ENCODE measurements around the gene DDX3X. TPM values are rescaled to one million over a fixed set of nuclear protein-coding genes. Genes with fewer than 3 reads are reported as not detected.
"Not testable (repeated sequence)": the region's sequence is repeated elsewhere in the genome, so short reads cannot be mapped to it uniquely, and the experiment has no call there.

Gene DDX3X
- 116 and 181 TPM in 2 replicates for total RNA-seq (2014; rRNA removed; shearing (Covaris generic))

DNA sequence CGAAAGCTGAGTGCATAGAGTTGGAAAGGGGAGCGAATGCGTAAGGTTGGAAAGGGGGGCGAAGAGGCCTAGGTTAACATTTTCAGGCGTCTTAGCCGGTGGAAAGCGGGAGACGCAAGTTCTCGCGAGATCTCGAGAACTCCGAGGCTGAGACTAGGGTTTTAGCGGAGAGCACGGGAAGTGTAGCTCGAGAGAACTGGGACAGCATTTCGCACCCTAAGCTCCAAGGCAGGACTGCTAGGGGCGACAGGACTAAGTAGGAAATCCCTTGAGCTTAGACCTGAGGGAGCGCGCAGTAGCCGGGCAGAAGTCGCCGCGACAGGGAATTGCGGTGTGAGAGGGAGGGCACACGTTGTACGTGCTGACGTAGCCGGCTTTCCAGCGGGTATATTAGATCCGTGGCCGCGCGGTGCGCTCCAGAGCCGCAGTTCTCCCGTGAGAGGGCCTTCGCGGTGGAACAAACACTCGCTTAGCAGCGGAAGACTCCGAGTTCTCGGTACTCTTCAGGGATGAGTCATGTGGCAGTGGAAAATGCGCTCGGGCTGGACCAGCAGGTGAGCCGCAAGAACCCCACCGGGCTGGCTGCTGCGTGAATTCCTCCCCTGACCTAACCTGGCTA is at the start of gene DDX3X:
Gene DDX3X (plus strand): TSS at position 419 of the 619 bp plus-strand sequence. CDS start 91 bp downstream, at position 510.
- peak; percentile 82 for DNase-seq (ENCODE audit: low spot score)

DNA sequence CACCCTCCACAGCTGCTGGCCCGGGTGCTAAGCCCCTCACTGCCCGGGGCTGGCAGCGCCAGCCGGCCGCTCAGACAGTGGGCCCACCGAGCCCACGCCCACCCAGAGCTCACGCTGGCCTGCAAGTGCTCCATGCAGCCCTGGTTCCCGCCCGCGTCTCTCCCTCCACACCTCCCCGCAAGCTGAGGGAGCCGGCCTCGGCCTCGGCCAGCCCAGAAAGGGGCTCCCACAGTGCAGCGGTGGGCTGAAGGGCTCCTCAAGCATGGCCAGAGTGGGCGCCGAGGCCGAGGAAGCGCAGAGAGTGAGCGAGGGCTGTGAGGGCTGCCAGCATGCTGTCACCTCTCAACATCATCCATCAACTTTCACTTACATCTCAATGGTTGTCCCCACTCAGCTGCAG is 48.0 kb upstream of the DDX3X start:
- not testable (repeated sequence) for DNase-seq (ENCODE audit: low spot score)

DNA sequence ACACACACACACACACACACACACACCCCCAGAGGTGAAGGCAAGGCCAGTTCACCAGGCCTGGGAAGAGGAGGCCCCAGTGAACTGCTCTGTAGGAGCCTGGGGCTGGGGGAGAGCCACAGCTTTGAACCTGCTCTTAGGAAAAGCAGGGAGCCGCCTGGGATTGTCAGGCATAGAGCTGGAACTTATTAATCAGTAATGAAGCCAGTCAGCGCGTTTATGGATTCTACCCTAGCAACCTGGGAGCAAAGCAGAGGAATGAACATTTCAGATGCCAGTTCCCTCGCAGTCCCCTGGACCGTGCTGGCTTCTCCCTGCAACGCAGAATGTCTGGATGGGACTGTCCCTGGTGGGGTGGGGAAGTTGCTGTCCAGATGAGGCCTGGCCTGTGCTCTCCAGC is 45.3 kb upstream of the DDX3X start:
- DNase-seq (ENCODE audit: low spot score): no peak

DNA sequence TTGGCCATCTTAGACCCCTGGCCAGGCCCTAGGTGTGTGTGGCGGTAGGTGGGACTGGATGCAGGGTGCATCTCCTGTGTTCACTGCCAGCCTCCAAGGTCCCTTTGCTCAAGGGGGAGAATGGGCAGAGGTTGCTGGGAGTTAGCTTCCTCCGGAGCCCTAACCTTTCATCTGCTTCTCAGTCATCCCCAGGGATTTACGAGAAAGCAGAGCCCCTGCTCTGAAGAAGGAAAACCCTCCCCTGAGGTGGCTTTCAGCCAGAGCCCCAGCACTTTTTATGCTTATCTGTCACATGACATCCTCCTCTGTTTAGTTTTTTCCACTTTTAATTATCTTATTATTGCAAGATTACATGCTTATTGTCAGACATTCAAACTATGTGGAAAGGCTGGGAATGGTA is 44.9 kb upstream of the DDX3X start:
- no peak for DNase-seq (ENCODE audit: low spot score)

DNA sequence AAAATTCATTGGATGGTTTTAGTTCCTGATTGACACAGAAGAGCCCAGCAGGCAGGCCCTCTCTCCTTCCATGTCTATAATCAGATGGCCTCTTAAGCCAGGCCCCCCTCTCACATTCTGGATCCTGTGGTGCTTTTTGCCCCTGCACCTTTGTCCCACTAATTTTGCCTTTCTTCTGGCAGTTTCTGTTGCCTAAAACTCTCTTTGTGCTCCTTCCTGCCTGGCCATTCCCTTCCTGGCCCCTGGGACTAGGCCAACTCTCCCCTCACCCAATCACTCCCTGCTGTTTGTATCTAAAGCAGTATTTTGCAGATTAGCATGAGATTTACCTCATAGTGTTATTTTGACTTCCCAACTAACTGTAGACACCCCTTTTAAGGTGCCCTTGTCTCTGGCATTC is 42.7 kb upstream of the DDX3X start:
- DNase-seq (ENCODE audit: low spot score): no peak

GRCh38 chrX:41293269-41293668 is 40.7 kb upstream of the DDX3X start:
- DNase-seq (ENCODE audit: low spot score): no peak

GRCh38 chrX:41300758-41301437 is 33.1 kb upstream of the DDX3X start:
- DNase-seq (ENCODE audit: low spot score): no peak

DNA sequence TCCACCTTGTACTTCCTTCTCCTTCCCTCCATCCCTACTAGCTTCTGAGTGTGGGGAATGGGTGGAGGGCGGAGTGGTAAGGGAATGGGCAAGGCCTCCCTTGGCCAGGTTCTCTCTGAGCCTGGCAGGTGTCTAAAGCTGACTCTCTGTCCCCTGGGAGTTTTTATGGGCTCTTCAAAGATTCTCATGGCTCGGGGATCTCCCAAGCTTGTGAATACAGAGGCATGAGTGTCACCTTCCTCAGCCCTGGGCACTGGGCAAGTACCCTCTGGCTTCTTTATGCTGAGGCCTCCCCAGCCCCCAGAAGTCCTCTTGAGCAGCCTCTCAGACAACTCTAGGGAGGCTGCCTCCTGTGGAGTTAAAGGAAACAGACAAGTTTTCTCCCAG is 32.5 kb upstream of the DDX3X start:
- DNase-seq (ENCODE audit: low spot score): no peak

DNA sequence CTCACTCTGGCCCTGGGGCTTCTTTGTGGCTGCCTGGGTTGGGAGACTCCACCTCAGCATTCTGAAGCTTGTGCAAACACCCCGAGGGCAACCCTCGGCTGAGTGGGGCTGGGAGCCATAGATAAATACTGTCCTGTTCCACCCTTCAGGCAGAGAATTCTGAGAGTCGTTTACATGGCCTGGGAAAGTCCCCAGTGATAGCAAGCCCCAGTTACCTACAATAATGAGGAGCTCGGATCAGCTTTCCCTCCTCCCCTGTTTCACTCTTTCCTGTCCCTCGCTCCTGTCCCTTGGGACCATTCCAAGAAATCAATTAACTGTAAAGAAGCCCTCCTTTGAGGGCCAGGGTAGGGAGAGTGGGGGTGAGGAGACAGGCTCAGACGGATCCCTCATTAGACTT is 31.6 kb upstream of the DDX3X start:
- no peak for DNase-seq (ENCODE audit: low spot score)

DNA sequence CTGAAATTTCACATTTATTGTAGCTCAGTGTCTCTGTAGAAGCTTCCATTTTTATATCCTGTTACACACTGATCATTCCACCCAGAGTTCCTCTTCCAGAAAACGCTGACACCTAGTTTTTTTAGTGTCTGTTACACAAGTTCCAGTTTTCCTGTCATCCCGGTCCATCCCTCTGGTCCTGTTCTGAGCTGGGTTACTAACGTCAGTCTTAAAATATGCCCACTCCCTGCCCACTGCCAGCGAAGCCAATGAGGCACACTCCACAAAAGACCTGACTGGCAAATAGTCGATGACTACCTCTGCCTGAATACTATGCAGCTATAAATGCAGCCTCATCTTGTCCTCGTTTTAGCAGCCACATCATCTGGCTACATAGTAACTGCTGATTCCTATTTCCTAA is 30.9 kb upstream of the DDX3X start:
- DNase-seq (ENCODE audit: low spot score): no peak

DNA sequence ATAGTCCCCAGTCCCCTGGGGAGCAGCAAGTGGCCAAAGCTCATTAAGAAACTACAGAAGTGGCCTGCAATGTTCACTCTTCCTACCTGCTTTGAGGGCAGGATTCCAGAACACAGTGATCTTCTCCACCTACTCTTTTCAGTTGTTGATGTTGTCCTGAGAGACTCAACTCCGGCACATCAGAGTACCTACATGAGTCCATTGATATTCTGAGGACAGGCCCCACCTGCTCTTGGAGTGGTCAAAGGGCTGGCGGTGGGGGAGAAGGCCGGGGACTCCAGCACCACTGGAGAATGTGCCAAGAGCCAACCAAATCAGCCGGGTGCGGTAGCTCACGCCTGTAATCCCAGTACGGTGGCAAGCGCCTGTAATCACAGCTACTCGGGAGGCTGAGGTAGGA is 29.8 kb upstream of the DDX3X start:
- no peak for DNase-seq (ENCODE audit: low spot score)

GRCh38 chrX:41308884-41309647 is 24.9 kb upstream of the DDX3X start:
- DNase-seq (ENCODE audit: low spot score): no peak

DNA sequence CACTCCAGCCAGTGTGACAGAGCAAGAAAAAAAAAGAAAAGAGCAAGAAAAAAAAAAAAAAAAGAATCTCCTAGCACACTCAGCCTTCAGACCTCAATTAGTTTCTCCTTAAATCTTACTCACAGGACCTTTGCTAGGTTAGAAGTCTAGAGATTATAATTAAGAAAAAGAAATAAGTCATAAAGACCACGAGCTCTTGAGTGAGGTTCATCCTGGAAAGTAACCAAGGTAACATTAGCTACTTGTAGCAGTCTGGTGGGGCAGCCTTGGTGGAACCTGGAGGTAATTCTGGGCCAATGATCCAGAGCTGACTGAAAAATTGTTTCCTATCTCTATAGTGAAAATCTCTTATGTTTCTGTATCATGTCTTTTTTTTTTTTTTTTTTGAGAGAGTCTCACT is 21.2 kb upstream of the DDX3X start:
- DNase-seq (ENCODE audit: low spot score): no peak

GRCh38 chrX:41313419-41313818 is 20.5 kb upstream of the DDX3X start:
- DNase-seq (ENCODE audit: low spot score): no peak

DNA sequence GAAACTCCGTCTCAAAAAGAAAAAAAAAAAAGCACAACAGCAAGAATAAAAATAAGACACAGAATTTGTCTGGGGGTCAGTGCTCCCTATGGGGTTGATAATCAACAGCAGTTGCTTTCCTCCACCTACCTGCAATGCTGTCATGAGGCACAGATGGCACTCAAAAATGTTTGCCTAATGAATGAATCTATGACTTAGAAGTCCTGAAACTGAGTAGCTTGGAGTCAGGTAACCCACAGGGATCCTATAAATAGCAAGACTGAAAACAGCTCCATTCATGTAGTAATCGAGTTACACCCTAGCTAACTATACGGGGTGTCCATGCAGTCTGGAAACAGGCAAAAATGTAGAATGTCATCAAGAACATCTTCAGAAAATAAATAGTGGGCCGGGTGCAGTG is 19.8 kb upstream of the DDX3X start:
- no peak for DNase-seq (ENCODE audit: low spot score)

DNA sequence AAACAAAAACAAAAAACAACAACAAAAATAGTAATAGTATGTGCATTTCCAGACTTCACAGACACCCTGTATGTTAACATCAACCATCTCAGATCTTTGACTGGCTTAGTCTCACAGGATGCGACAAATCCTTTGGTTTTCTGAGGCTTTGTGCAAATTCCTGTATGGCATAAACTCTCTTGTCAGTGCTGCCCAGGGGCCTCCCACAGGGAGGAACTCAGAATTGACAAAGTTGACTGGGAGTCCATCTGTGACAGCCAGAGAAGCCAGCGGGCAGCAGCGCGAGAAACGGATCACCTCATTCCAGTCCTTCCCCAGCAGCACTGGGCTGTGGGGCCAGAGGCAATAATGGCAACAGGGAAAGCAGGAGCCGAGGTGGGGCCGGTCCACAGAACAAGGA is 19.1 kb upstream of the DDX3X start:
- no peak for DNase-seq (ENCODE audit: low spot score)

DNA sequence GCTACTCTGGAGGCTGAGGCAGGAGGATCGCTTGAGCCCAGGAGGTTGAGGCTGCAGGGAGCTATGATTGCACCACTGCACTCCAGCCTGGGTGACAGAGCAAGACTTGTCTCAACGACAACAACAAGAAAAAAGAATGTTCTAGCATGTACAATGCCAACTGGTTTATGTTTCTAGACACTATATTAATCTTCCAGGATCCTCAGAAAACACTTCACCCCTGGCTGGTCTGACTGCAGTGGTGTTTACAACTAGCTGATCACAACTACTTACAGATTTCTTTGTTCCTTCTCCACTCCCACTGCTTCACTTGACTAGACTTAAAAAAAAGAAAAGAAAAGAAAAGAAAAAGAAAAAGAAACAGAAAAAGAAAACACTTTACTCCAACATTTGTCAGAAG is 17.7 kb upstream of the DDX3X start:
- not testable (repeated sequence) for DNase-seq (ENCODE audit: low spot score)

DNA sequence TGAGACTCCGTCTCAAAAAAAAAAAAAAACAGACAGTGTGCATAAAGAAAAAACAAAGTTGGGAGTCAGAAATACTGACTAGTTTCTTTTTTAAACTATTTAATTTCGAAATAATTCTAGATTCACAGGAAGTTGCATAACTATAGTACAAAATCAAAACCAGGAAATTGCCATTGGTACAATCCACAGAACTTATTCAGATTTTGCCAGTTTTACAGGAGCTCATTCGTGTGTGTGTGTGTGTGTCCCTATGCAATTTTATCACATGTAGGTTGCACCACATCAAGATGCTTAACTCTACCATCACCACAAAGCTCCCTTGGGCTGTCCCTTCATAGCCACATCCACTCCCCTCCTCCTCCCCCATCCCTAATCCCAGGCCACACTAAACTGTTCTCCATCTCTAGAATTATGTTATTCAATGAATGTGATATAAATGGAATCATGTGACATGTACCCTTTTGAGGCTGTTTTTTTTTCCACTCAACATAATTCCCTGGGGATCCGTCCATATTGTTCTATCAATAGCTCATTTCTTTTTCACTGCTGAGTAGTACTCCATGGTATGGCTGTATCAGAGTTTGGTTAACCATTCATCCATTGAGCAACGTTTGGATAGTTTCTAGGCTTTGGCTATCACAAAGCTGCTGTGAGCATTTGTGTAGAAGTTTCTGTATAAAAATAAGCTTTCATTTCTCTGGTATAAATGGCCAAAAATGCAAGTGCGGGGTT is 16.3 kb upstream of the DDX3X start:
- no peak for DNase-seq (ENCODE audit: low spot score)

GRCh38 chrX:41320393-41320792 is 13.6 kb upstream of the DDX3X start:
- DNase-seq (ENCODE audit: low spot score): no peak

- DNase-seq (ENCODE audit: low spot score): no peak
These were observed 10.9 kb upstream of the DDX3X start for GRCh38 chrX:41322821-41323603.

GRCh38 chrX:41326431-41326830 is 7.5 kb upstream of the DDX3X start:
- no peak for DNase-seq (ENCODE audit: low spot score)

DNA sequence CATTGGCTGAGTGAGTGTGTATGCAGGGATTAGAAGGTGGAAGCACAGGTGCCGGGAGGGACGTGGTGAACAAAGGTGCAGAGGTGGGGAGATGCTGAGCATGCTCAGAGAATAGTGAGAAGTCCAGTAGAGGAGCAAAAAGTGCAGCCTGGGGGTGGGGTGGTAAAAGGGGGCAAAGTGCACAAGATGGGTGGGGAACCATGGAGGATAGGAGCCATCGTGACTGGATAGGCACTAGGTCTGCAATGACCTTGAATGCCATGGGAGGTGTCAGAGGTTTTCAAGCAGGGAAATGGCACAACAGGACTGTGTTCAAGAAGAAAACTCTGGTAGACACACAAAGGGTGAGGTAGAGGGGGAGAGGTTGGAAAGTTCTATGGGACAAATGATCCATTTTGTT is 6.6 kb upstream of the DDX3X start:
- DNase-seq (ENCODE audit: low spot score): no peak

Data from H4 (cell line).